ENCODE measurements around the gene CCDC85C.

- TF ChIP-seq, protein P1, sequence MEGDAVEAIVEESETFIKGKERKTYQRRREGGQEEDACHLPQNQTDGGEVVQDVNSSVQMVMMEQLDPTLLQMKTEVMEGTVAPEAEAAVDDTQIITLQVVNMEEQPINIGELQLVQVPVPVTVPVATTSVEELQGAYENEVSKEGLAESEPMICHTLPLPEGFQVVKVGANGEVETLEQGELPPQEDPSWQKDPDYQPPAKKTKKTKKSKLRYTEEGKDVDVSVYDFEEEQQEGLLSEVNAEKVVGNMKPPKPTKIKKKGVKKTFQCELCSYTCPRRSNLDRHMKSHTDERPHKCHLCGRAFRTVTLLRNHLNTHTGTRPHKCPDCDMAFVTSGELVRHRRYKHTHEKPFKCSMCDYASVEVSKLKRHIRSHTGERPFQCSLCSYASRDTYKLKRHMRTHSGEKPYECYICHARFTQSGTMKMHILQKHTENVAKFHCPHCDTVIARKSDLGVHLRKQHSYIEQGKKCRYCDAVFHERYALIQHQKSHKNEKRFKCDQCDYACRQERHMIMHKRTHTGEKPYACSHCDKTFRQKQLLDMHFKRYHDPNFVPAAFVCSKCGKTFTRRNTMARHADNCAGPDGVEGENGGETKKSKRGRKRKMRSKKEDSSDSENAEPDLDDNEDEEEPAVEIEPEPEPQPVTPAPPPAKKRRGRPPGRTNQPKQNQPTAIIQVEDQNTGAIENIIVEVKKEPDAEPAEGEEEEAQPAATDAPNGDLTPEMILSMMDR (IDR thresholded peaks at IDR 0.05) = no peak
- TF ChIP-seq POLR2AphosphoS5 (IDR thresholded peaks at IDR 0.05) (no peak), EP300 (IDR thresholded peaks at IDR 0.05) (no peak)
These were observed 63.6 kb downstream of the CCDC85C start for GRCh38 chr14:99540196-99541032.
